ENCODE data around the gene ANKRD61. TPM values are rescaled to one million over a fixed set of nuclear protein-coding genes. Genes with fewer than 3 reads are reported as not detected.
A peak's percentile ranks its signal among the peaks of the same experiment; 100 is the strongest.

ANKRD61 gene
- total RNA-seq, 6 experiments from 2014 or later: 0.17 to 0.24 (median 0.19) TPM; not detected in 2

GRCh38 chr7:6011541-6011940 lies 19.6 kb upstream of the ANKRD61 start:
- H3K9me3 Mint-ChIP-seq: no peaks in the 10 kb centered on the region
- H3K27ac Mint-ChIP-seq: peak overlapping the region; percentile 9; the same call in 1 of the 2 replicates
- peaks cover 11% of the 10 kb centered on the region for H3K36me3 Mint-ChIP-seq (ENCODE audit: low read depth)
- H3K4me1 Mint-ChIP-seq (ENCODE audit: low read depth): peaks cover 47% of the 10 kb centered on the region
- TF ChIP-seq, protein P1, sequence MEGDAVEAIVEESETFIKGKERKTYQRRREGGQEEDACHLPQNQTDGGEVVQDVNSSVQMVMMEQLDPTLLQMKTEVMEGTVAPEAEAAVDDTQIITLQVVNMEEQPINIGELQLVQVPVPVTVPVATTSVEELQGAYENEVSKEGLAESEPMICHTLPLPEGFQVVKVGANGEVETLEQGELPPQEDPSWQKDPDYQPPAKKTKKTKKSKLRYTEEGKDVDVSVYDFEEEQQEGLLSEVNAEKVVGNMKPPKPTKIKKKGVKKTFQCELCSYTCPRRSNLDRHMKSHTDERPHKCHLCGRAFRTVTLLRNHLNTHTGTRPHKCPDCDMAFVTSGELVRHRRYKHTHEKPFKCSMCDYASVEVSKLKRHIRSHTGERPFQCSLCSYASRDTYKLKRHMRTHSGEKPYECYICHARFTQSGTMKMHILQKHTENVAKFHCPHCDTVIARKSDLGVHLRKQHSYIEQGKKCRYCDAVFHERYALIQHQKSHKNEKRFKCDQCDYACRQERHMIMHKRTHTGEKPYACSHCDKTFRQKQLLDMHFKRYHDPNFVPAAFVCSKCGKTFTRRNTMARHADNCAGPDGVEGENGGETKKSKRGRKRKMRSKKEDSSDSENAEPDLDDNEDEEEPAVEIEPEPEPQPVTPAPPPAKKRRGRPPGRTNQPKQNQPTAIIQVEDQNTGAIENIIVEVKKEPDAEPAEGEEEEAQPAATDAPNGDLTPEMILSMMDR (IDR thresholded peaks at IDR 0.05): no peak
- no peak for DNase-seq
- no peaks in the 10 kb centered on the region; the same call in 1 of the 2 replicates for H3K27me3 Mint-ChIP-seq (ENCODE audit: insufficient read depth)
- H3K4me3 Mint-ChIP-seq: no peak overlapping the region

DNA sequence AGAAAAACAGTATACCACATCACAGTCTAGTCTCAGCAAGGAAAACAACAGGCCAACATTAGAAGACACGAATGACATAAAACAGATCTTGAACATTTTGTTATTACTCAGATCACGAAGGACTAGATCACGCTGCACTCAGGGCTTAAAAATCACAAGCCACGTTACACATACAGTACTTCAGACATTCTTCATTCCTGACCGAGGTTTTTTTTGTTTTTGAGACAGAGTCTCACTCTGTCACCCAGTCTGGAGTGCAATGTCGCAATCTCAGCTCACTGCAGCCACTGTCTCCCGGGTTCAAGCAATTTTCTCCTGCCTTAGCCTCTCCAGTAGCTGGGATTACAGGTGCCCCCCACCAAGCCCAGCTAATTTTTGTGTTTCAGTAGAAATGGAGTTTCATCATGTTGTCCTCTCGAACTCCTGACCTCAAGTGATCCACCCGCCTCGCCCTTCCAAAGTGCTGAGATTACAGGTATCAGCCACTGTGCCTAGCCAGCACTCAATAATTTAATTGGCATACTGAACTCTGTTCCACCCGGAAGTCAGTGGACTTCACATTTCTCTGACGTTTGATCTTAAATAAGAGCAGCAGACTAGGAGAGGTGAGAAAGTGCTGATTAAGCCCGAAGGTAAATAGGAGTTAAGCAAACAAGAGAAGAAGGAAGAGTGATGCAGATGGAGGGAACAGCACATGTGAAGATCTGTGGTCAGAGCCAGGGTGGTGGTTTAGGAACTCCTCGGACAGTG lies 18.6 kb upstream of the ANKRD61 start:
- TF ChIP-seq, protein P1 (IDR thresholded peaks at IDR 0.05): no peak
- DNase-seq: peak; percentile 22
- peaks cover 43% of the 10 kb centered on the region for H3K4me1 Mint-ChIP-seq (ENCODE audit: low read depth)
- H3K4me3 Mint-ChIP-seq: peak overlapping the region; percentile 13; the same call in 1 of the 2 replicates
- H3K36me3 Mint-ChIP-seq (ENCODE audit: low read depth): peaks cover 13% of the 10 kb centered on the region
- H3K27ac Mint-ChIP-seq: peak overlapping the region; percentile 47
- no peaks in the 10 kb centered on the region; the same call in 1 of the 2 replicates for H3K27me3 Mint-ChIP-seq (ENCODE audit: insufficient read depth)
- H3K9me3 Mint-ChIP-seq: no peaks in the 10 kb centered on the region

DNA sequence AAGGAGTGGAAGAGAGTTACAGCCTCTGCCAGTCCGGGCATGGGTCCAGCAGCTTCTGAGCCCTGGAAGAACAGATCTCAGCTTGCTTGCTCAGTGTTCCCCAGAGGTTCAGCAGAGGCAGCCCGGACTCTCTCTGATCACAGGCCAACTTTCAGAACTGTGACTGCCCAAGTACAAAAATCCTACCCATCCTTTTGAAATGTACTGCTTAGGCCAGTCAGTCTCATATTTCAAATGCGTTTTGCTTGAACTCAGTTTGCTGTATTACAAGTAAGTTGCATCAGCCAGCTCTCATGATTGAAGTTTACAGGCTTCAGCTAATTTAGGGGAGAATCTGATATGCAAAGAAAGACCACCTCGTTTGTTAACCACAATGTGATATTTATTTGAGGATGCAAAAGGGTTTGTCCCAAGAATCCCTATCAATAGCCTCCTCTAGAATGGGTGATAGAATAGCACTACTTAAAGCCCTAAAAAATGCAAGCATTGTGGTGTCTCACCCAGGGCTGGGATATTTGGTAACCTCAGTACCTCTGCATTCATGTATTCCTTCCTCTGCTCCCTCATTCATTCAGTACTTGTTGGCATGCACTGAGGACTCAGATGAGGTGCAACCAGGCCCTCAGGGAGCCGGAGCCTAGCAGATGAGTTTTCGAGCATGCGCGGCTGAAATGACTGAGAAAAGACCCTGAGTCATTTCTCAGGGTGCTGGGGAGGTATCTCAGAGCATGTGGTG lies 15.1 kb upstream of the ANKRD61 start:
- peaks cover 38% of the 10 kb centered on the region for H3K36me3 Mint-ChIP-seq (ENCODE audit: low read depth)
- TF ChIP-seq, protein P1 (IDR thresholded peaks at IDR 0.05): no peak
- H3K9me3 Mint-ChIP-seq: no peaks in the 10 kb centered on the region
- no peak overlapping the region for H3K4me3 Mint-ChIP-seq
- H3K4me1 Mint-ChIP-seq (ENCODE audit: low read depth): peaks cover 27% of the 10 kb centered on the region
- peaks cover 3% of the 10 kb centered on the region; the same call in 1 of the 2 replicates for H3K27me3 Mint-ChIP-seq (ENCODE audit: insufficient read depth)
- DNase-seq: peak; percentile 52
- H3K27ac Mint-ChIP-seq: peak overlapping the region; percentile 55

GRCh38 chr7:6016653-6016966 lies 14.6 kb upstream of the ANKRD61 start:
- H3K27ac Mint-ChIP-seq: peak overlapping the region; percentile 55
- TF ChIP-seq, protein P1 (IDR thresholded peaks at IDR 0.05): no peak
- no peak overlapping the region for H3K4me3 Mint-ChIP-seq
- H3K27me3 Mint-ChIP-seq (ENCODE audit: insufficient read depth): peaks cover 3% of the 10 kb centered on the region; the same call in 1 of the 2 replicates
- H3K9me3 Mint-ChIP-seq: no peaks in the 10 kb centered on the region
- H3K36me3 Mint-ChIP-seq (ENCODE audit: low read depth): peaks cover 43% of the 10 kb centered on the region
- DNase-seq: no peak
- peaks cover 22% of the 10 kb centered on the region for H3K4me1 Mint-ChIP-seq (ENCODE audit: low read depth)

DNA sequence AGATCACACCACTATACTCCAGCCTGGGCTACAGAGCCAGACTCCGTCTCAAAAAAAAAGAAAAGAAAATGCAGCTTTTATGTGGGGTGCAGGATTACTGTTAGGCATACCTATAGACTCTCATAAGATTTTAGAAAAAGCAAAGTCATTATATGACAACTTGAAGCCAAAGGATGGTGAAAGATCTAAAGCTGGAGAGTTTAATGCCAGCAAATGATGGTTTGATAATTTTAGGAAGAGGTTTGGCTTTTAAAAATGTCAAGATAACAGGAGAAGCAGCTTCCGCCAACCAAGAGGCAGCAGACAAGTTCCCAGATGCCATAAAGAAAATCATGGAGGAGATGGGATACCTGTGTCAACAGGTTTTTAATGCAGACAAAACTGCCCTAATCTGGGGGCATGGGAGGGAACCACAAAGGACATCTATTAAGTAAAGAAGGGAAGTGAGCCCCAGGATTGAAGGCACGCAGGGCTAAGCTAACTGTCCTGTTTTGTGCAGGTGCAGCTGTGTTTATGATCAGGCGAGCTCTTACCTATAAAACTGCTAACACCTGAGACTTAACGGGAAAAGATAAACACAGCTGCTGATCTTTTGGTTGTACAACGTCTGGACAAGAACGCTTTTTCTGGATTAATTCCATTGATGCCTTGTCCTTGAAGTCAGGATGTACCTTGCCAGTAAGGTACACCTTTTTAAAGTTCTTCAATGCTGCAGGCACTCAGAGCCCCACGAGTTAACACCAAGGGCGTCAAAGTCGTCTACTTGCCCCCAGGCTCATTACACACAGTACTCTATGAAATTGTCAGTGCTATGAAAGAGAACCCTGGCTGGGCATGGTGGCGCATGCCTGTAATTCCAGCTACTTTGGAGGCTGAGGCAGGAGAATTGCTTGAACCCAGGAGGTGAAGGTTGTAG lies 10.5 kb upstream of the ANKRD61 start:
- peaks cover 50% of the 10 kb centered on the region for H3K36me3 Mint-ChIP-seq (ENCODE audit: low read depth)
- TF ChIP-seq, protein P1 (IDR thresholded peaks at IDR 0.05): no peak
- H3K27me3 Mint-ChIP-seq (ENCODE audit: insufficient read depth): peaks cover 11% of the 10 kb centered on the region
- H3K4me1 Mint-ChIP-seq (ENCODE audit: low read depth): peaks cover 6% of the 10 kb centered on the region; the same call in 1 of the 2 replicates
- H3K27ac Mint-ChIP-seq: no peak overlapping the region
- no peaks in the 10 kb centered on the region for H3K9me3 Mint-ChIP-seq
- no peak for DNase-seq
- H3K4me3 Mint-ChIP-seq: no peak overlapping the region

Measured in HFFc6 (cell line).